IPS-NIHi11 (cell line): ENCODE measurements around the gene ZDHHC14.

Experiments used
- DNase-seq: peaks from one replicate; pipeline ENCODE4 v3.0.0; 2012; ENCODE audit warnings: mixed read lengths, low spot score

ZDHHC14 gene

GRCh38 chr6:157518397-157519250 is 137.6 kb downstream of the ZDHHC14 start:
- no peak for DNase-seq

DNA sequence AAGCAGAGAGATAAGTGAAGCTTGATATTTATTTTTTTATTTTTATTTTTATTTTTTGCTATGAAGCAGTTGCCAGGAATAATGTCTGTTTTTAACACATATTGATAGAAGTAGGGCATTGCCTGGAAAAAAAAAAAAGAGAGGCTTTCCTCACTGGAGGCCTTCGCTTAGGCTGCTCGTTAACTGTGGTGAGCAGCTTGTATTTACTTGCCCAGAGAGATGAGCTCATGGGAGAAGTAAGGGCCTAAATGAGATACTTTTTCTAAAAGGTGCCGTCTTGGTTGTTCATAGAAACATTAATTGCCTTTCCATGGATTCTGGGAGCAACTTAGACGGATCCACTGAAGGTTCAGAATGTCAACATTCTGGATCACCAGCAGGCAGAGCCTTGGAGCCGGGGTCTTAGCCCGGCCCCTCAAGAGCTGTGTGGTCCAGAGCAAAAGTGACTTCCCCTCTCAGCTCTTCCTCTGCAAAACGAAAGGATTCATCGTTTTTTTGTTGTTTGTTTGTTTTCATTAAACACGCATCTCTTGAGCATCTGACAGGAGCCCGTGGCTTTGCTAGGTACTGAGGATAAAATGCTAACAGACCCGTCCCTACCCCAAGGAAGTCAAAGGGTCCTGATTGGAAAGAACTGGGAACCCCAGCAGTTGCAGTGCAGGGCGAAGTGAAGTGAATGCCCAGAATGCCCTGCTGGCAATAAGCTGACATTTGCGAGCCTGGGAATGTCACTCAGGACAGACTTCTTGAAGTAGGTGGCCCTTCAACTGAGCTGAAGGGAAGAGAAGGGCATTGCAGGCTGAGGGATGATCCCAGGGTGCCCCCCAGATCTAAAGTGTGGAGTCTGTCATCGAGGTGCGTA is 138.5 kb downstream of the ZDHHC14 start:
- DNase-seq, result no peak

- no peak for DNase-seq
Measured at GRCh38 chr6:157520117-157520406, 139.1 kb downstream of the ZDHHC14 start.

- no peak for DNase-seq
Measured at GRCh38 chr6:157520596-157521361, 139.8 kb downstream of the ZDHHC14 start.

- no peak for DNase-seq
Measured at GRCh38 chr6:157521362-157522335, 140.7 kb downstream of the ZDHHC14 start.

- DNase-seq, result no peak
Measured at GRCh38 chr6:157522472-157522871, 141.5 kb downstream of the ZDHHC14 start.

- DNase-seq, result no peak
Measured at GRCh38 chr6:157524735-157525134, 143.7 kb downstream of the ZDHHC14 start.

DNA sequence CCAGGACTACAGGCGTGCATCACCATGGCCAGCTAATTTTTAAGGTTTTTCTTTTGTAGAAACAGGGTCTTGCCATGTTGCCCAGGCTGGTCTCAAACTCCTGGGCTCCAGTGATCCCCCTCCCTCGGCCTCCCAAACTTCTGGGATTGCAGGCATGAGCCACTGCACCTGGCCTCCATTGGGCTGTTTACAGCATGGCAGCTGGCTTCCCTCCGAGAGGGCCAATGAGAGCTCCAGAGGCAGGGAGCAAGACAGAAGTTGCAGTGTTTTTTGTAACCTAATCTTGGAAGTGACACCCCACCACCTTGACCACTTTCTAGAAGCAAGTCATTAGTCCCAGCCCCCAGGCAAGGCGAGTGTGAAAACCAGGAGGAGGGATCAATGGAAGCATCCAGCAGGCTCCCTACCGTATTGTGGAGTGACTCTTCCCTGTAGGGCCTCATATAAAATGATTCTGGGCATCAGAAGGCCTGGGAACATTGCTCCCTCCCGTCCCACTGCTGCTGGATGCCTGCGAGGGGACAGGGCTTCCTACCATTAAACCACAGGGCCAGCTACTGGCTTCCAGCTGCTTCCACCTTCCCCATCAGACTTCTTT is 144.4 kb downstream of the ZDHHC14 start:
- no peak for DNase-seq

- DNase-seq, result no peak
Measured at GRCh38 chr6:157525918-157526425, 145.0 kb downstream of the ZDHHC14 start.

DNA sequence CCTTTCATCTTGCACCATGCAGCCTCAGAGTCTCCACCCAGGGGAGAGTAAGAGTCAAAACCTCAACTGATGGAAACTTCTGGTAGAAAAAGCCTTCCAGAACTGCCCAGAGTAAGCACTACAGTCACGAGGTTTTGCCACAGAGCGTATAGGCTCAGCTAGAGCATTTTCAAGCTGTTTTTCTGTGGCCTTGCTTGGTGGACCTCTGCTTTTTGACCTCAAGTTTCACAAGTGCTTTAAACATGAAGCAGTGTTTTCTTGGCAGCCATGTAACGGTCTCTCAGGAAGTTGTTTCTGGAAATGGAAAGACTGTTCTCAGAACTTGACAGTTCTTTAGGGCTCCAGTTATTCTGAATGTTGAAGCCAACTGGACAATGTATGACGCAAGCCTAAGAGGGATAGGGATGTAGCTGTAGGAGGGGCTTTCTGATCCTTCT is 146.5 kb downstream of the ZDHHC14 start:
- no peak for DNase-seq

DNA sequence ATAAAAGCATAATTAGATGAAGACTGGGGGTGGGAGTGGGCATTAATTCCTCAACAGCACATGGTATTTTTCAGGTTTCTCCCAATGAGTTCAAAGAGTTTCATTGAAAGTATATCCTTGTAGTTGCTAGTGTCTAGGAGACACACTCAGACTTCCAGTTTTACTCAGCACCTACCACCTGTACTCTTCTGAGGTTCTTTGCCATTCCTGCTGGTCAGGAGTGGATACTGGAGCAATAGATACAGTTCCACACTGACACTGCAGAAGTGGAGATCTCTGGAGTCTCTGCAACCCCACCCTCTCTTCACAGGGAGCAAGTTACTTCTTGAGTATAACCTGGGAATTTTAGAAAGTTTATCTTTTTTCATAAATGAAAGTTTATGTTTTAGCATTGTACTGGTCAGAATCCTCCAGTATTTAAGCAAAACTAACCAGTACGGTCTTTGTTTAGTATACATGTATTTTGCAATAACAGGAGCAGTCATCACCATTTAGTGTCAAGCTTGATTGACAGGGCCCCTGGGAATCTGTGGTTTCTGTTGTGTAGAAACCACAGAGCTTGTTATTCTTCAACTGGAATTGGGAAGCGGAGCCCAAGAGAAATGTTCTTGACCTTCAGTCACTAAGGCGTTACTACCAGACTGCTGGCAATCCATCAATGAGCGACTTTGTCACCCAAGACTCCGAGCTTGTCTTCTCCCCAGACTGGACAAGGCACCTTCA is 148.1 kb downstream of the ZDHHC14 start:
- DNase-seq, result no peak

DNA sequence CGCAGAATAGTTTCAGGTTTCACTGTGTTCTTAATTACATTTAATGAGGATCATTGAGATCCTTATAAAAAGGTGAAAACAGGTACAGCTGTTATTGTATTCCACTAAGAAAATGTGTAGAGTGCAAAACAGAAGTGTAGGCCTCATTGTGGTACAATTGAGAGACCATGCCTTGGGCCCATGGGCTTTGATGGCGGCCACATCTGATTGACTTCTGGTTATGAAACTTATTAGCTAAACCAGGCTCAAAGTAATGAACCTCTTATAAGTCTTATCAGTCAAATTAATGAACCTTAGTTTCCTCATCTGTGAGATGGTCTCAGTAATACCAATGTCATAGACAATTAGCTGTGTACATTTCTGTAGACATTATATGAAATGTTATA is 148.7 kb downstream of the ZDHHC14 start:
- DNase-seq, result no peak

DNA sequence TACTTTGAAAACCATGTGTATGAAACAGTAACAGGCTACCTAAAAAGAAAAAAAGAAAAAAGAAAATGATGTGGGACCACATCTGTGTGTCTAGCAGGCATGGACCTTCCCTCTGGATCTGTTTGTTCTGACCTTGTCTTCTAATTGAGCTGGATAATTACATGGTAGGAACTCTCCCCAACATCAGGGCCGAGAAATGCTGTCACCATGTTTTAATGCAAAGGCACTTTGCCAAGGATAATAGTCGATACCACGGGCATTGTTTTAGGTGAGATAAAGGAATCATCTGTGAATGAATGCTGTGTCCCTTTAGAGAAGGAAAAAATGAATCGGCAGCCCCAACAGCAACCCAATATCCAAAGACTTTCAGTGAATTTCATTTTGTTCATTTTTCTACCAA is 149.1 kb downstream of the ZDHHC14 start:
- no peak for DNase-seq

- DNase-seq, result no peak
Measured at GRCh38 chr6:157530724-157531168, 149.8 kb downstream of the ZDHHC14 start.

DNA sequence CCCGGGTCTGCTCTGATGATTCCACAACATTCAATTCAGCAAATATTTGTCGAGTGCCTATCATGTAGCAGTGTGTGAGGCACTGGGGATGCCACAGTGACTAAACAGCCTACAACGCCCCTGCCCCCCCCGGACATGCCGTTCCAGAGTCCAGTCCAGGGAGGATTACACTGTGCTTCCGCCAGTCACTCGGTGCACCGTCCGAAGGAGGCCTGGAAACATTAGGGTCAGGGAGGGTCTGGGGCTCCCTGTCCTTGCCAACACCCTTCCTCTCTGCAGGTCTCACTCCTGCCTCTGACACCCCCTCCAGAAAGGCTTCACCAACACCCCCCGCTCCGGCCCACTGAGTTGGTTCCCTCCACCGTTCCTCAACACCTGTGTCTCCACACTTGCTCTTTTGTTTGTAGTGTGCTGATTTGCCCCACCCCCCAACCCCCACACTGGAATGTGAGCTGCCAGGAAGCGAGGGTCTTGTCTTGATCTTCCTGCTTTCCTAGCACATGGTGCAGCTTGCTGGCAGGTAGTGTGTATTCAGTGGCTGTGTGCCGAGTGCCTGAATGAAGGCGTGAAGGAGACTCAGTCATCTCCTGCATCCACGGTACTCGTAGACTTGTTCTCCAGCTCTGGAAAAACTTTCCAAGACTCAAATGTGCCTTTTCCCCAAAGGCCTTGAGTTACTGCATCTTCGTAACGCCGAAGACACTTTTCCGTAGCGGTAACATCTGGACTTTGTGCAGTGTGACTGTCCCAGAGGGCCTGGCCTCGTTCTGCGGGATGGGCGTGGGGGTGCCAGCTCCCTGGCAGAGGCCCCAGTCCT is 150.4 kb downstream of the ZDHHC14 start:
- DNase-seq, result peak; percentile 62

- DNase-seq, result no peak
Measured at GRCh38 chr6:157531986-157532365, 151.0 kb downstream of the ZDHHC14 start.

DNA sequence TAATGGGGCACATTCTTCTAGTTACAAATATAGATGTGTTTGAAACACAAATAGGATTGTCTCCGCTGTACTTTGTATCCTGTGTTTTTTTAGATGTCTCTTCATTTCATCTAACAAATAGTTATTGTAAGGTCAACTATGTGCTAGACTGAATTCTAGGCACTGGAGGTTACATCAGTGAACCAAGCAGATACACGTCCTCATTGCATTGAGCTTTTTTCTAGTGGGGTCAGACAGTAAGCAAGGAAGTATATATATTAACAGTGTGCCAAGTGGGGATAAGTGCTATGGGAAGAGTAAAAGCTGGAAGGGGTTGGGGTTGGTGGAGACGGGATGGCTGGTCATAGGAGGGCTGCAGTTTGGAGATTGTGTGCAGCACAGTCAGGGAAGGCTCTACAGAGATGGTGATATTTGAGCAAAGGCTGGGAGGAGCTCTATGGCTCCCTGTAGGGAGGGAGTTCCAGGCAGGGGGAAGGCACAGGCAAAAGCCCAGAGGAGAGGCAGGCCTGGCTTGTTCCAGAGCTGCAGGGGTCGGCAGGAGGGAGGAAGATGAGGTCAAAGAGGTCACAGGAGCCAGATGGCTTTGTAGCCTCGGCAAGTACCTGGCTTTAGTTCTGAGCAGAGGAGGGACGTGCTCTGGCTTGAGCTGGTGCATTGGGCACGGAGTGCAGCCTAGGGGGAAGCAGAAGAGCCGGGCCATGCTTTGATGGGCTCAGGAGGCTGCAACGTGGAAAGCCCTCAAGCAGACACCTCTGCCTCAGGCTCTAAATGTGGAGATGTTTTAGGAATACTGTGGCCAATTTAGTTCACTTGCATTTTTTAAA is 152.3 kb downstream of the ZDHHC14 start:
- peak; percentile 68 for DNase-seq
